Measurements from ENCODE around the gene GNB3. TPM values are rescaled to one million over a fixed set of nuclear protein-coding genes. Genes with fewer than 3 reads are reported as not detected.

GNB3 gene
- total and polyA plus RNA-seq, 2 donors (not counting 3 experiments of a cell fraction or from before 2014, with no cell fraction given), result 9.4 to 12.0 TPM

DNA sequence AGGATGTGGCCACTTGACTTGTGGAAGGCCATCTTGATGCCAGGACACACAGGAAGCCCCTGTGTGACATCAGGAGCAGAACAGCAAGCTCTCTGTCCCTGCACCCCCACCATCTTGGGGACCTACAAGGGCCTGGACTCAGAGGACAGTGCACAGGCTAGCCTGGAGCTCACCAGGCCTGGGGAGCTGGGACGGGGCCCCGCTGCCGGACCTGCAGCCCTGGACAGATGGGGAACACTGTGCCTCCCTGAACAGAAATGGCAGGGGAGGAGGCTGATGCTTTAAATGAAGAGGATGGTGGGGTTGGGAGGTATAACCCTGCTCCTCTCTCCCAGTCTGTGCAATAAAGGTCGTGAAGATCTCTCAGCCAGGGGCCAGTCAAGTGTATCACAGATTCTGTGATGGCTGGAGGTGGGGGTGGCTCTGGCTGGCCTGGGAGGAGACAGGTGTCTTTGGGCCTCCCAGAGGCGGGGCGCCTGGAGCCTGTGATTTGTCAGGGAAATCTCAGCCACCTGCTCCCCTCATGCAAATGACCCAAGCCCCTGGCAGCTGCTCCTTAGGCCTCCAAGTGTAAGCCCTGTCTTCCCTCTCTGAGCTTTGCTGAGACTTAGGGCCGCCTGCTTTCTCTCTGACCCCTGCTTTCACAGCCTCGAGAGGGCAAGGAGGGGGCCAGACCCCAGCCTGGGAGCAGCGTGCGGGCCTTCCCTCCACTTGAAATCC is 1.1 kb upstream of the GNB3 start:
- H3K36me3 ChIP-seq (ENCODE audit: control insufficient read depth in 2 of 2, extremely low read depth in 1 of 2, insufficient read depth in 2 of 2, low read length in 2 of 2), result peaks cover 5 to 59% of the 10 kb centered on the region in 2 experiments
- no peaks in the 10 kb centered on the region for H4K20me1 ChIP-seq (replicated peaks; ENCODE audit: control insufficient read depth, extremely low read depth, insufficient read depth, low read length)
- no peaks in the 10 kb centered on the region for H3K27me3 ChIP-seq (ENCODE audit: control insufficient read depth in 2 of 2, insufficient read depth in 2 of 2, low read length in 2 of 2)
- H3K4me3 ChIP-seq (replicated peaks in 1 of 3; ENCODE audit: insufficient read depth in 1 of 3, low read depth in 1 of 3, low read length in 3 of 3), result no peak overlapping the region
- dilution Hi-C loops (cut with MboI; ENCODE audit: extremely low pct_ligation_motif_present, low sequenced_read_pairs), result no loop called here
- ChIA-PET CTCF (interaction anchor here (0.9 to 1.1 kb wide), 4 partner anchors 12 to 87 kb away, joined by 3 read pairs; partner anchors contain the start of genes CDCA3 and MLF2), POLR2A (interaction anchor here (1.3 kb wide), 1 partner anchor 88 kb away, joined by 3 read pairs; no protein-coding TSS in a partner anchor)
- no peaks in the 10 kb centered on the region for H3K9me3 ChIP-seq (replicated peaks; ENCODE audit: control insufficient read depth, insufficient read depth, low read length)
- H3K27ac ChIP-seq (ENCODE audit: insufficient read depth, low read depth, low read length), result no peak overlapping the region
- H3K9me1 ChIP-seq (replicated peaks; ENCODE audit: control insufficient read depth, extremely low read depth, insufficient read depth, low read length), result no peaks in the 10 kb centered on the region
- intact Hi-C loops (cut with micrococcal nuclease), result no loop called here
- FAIRE-seq (no peak), DNase-seq (ENCODE audit: low read depth, low spot score) (no peak)
- TF ChIP-seq EZH2 (IDR thresholded peaks at IDR 0.05; ENCODE audit: borderline replicate concordance, low read depth, low read length, severe bottlenecking) (no peak), POLR2AphosphoS5 (IDR thresholded peaks at IDR 0.05; ENCODE audit: insufficient read depth, low read depth, low read length) (no peak), GATA2 (IDR thresholded peaks at IDR 0.05; ENCODE audit: insufficient read depth, insufficient read length, low read depth, low read length) (no peak), POLR2A (IDR thresholded peaks at IDR 0.05; ENCODE audit: low read depth, low read length) (no peak), MYC (IDR thresholded peaks at IDR 0.05; ENCODE audit: low read depth, low read length) (no peak), JUN (IDR thresholded peaks at IDR 0.05; ENCODE audit: borderline replicate concordance, insufficient read depth, insufficient read length, low read depth) (no peak), FOS (IDR thresholded peaks at IDR 0.05; ENCODE audit: borderline replicate concordance, insufficient read depth, low read length) (no peak)
- TF ChIP-seq, protein P1, sequence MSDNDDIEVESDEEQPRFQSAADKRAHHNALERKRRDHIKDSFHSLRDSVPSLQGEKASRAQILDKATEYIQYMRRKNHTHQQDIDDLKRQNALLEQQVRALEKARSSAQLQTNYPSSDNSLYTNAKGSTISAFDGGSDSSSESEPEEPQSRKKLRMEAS (IDR thresholded peaks at IDR 0.05; ENCODE audit: insufficient read depth, insufficient read length), result no peak
- TF ChIP-seq, protein P2, sequence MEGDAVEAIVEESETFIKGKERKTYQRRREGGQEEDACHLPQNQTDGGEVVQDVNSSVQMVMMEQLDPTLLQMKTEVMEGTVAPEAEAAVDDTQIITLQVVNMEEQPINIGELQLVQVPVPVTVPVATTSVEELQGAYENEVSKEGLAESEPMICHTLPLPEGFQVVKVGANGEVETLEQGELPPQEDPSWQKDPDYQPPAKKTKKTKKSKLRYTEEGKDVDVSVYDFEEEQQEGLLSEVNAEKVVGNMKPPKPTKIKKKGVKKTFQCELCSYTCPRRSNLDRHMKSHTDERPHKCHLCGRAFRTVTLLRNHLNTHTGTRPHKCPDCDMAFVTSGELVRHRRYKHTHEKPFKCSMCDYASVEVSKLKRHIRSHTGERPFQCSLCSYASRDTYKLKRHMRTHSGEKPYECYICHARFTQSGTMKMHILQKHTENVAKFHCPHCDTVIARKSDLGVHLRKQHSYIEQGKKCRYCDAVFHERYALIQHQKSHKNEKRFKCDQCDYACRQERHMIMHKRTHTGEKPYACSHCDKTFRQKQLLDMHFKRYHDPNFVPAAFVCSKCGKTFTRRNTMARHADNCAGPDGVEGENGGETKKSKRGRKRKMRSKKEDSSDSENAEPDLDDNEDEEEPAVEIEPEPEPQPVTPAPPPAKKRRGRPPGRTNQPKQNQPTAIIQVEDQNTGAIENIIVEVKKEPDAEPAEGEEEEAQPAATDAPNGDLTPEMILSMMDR (IDR thresholded peaks at IDR 0.05; ENCODE audit: extremely low read depth in 1 of 2, insufficient read depth in 1 of 2, low read depth in 1 of 2, low read length in 2 of 2), result no peak
- no peaks in the 10 kb centered on the region for H3K4me1 ChIP-seq (ENCODE audit: control insufficient read depth, extremely low read depth, insufficient read depth, low read length)
- H2AFZ ChIP-seq (ENCODE audit: low read depth, low read length), result no peak overlapping the region
- H3K9ac ChIP-seq (replicated peaks; ENCODE audit: extremely low read depth, insufficient read depth, low read length), result no peak overlapping the region
- no peaks in the 10 kb centered on the region for H3K79me2 ChIP-seq (ENCODE audit: control insufficient read depth, insufficient read depth, low read length)
- TSS peak; percentile 77 for BruUV-seq (replicated peaks)
- H3K4me2 ChIP-seq (ENCODE audit: insufficient read depth, low read length), result no peak overlapping the region

Data from endothelial cell of umbilical vein (primary cell).